ENCODE data around the gene TMPRSS3.

DNA sequence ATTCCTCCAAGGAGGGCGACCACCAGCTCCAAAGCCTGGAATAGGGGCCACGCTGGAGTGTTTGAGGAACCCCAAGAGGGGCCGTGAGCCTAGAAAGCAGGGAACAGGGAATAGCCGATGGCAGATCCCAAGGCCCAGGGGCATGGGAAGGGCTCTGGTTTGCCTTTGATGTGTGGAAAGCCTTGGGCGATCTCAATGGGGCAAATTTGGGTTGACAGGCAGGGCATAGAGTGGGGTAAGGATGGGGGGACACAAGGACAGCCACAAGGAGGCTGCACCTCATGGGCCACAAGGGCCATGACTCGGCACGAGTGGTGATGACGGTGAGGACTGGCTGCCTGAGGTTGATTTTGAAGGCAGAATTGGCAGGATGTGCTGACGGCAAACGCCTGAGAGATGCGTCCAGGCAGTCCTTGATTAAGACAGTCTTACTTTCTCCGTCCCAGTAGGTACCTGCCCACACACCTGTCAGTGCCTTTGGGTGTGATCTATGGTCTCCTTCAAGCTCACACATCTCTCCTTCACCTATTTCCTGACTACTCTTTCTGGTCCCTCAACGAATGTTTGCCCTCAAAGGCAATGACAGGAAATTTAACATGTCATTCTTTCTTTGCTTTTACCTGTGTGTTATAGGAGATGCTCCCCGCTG is 2.0 kb upstream of the TMPRSS3 start:
- TF ChIP-seq POLR2A (IDR thresholded peaks at IDR 0.05) = no peak
- TF ChIP-seq, protein P1, sequence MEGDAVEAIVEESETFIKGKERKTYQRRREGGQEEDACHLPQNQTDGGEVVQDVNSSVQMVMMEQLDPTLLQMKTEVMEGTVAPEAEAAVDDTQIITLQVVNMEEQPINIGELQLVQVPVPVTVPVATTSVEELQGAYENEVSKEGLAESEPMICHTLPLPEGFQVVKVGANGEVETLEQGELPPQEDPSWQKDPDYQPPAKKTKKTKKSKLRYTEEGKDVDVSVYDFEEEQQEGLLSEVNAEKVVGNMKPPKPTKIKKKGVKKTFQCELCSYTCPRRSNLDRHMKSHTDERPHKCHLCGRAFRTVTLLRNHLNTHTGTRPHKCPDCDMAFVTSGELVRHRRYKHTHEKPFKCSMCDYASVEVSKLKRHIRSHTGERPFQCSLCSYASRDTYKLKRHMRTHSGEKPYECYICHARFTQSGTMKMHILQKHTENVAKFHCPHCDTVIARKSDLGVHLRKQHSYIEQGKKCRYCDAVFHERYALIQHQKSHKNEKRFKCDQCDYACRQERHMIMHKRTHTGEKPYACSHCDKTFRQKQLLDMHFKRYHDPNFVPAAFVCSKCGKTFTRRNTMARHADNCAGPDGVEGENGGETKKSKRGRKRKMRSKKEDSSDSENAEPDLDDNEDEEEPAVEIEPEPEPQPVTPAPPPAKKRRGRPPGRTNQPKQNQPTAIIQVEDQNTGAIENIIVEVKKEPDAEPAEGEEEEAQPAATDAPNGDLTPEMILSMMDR (IDR thresholded peaks at IDR 0.05) = no peak
